ENCODE measurements around the gene MLLT10.
A peak's percentile ranks its signal among the peaks of the same experiment; 100 is the strongest.

Gene MLLT10

GRCh38 chr10:21533467-21534279 is at the start of gene MLLT10:
MLLT10 (plus strand) TSS chr10:21534232; CDS start chr10:21534645, 413 bp downstream.
- DNase-seq = peak; percentile 42 to 45

GRCh38 chr10:21487416-21488180 is 46.4 kb upstream of the MLLT10 start:
- no peak for DNase-seq

- no peak for DNase-seq
These were observed 45.6 kb upstream of the MLLT10 start for GRCh38 chr10:21488246-21488956.

GRCh38 chr10:21488957-21489446 is 45.0 kb upstream of the MLLT10 start:
- no peak for DNase-seq

GRCh38 chr10:21490028-21490710 is 43.9 kb upstream of the MLLT10 start:
- no peak for DNase-seq

GRCh38 chr10:21490711-21491105 is 43.3 kb upstream of the MLLT10 start:
- no peak for DNase-seq

GRCh38 chr10:21492421-21492820 is 41.6 kb upstream of the MLLT10 start:
- DNase-seq = no peak

- no peak for DNase-seq
These were observed 40.2 kb upstream of the MLLT10 start for GRCh38 chr10:21493784-21494183.

- DNase-seq = no peak
These were observed 39.6 kb upstream of the MLLT10 start for GRCh38 chr10:21494191-21495001.

- no peak for DNase-seq
These were observed 38.9 kb upstream of the MLLT10 start for GRCh38 chr10:21495002-21495751.

- DNase-seq = no peak
These were observed 38.2 kb upstream of the MLLT10 start for GRCh38 chr10:21495752-21496342.

- no peak for DNase-seq
These were observed 37.5 kb upstream of the MLLT10 start for GRCh38 chr10:21496343-21497176.

- no peak for DNase-seq
These were observed 36.7 kb upstream of the MLLT10 start for GRCh38 chr10:21497177-21497807.

- no peak for DNase-seq
These were observed 35.7 kb upstream of the MLLT10 start for GRCh38 chr10:21498377-21498776.

GRCh38 chr10:21498986-21499385 is 35.0 kb upstream of the MLLT10 start:
- DNase-seq = no peak

- DNase-seq = no peak
These were observed 34.1 kb upstream of the MLLT10 start for GRCh38 chr10:21499701-21500577.

GRCh38 chr10:21500578-21500910 is 33.5 kb upstream of the MLLT10 start:
- DNase-seq = no peak

- no peak for DNase-seq
These were observed 32.9 kb upstream of the MLLT10 start for GRCh38 chr10:21501091-21501490.

All from cerebellar nuclear complex (tissue), 1 donor.